Measurements from ENCODE around the gene LPAR3.

GRCh38 chr1:84825161-84825560 lies 67.8 kb downstream of the LPAR3 start:
- TF ChIP-seq CTCF (tag by site-specific recombination; IDR thresholded peaks at IDR 0.05) (no peak), IKZF3 (tag by site-specific recombination; IDR thresholded peaks at IDR 0.05) (no peak), ZBTB10 (tag by site-specific recombination; IDR thresholded peaks at IDR 0.05) (no peak), ZNF341 (tag by site-specific recombination; IDR thresholded peaks at IDR 0.05; ENCODE audit: low read depth) (no peak), ZNF404 (tag by site-specific recombination; IDR thresholded peaks at IDR 0.05) (no peak), ZNF18 (tag by site-specific recombination; IDR thresholded peaks at IDR 0.05) (no peak), KLF1 (tag by site-specific recombination; IDR thresholded peaks at IDR 0.05) (no peak), ZNF274 (IDR thresholded peaks at IDR 0.05; ENCODE audit: low read length) (no peak), ZNF274 (tag by site-specific recombination; IDR thresholded peaks at IDR 0.05; ENCODE audit: borderline replicate concordance) (no peak)
